PC-3 (cell line): ENCODE results near the gene GPR152. TPM values are rescaled to one million over a fixed set of nuclear protein-coding genes. Genes with fewer than 3 reads are reported as not detected.

Experiments
- ATAC-seq: fragments of 200-7000 bp; cut with Tn5 transposase; 2 replicates; pipeline ENCODE4 v1.9.1; 2020; ENCODE audit warnings: mild to moderate bottlenecking, moderate library complexity
- BruUV-seq: library from RNA; stranded (reverse); fragments of 400-500 nt; replicated peaks from 2 replicates; lab custom pipeline; 2021; lab: Mats Ljungman, UMichigan
- CTCF ChIA-PET: fragments of 300-600 bp; sonication (Branson Sonifier 250); formaldehyde crosslinking; loops from one replicate; lab custom pipeline; 2022; ENCODE audit warnings: antibody characterized with exemption; lab: Charles Lee
- POLR2A ChIA-PET: fragments of 300-600 bp; sonication (Branson Sonifier 250); formaldehyde crosslinking; loops from one replicate; lab custom pipeline; 2022; ENCODE audit warnings: antibody characterized with exemption; ENCODE audit not compliant: unreplicated experiment; lab: Charles Lee
- DNase-seq: peaks from one replicate; pipeline ENCODE4 v3.0.0-alpha.2; 2015
- H2AFZ ChIP-seq: fragments of 300-600 bp; sonication (generic); 2 replicates; pipeline ENCODE4 v1.6.0; 2016; ENCODE audit warnings: antibody characterized with exemption, low read length
- H3F3A ChIP-seq: fragments of 300-600 bp; sonication (generic); one replicate; pipeline ENCODE4 v1.6.0; 2017; ENCODE audit warnings: antibody characterized with exemption, low read length, control low read depth, mild to moderate bottlenecking; ENCODE audit not compliant: unreplicated experiment
- H3K27ac ChIP-seq: fragments of 300-600 bp; sonication (generic); 2 replicates; pipeline ENCODE4 v1.5.1; 2016; ENCODE audit warnings: mild to moderate bottlenecking, low read length
- H3K27me3 ChIP-seq: fragments of 300-600 bp; sonication (generic); 2 replicates; pipeline ENCODE4 v1.6.1; 2016; ENCODE audit warnings: low read length, mixed read lengths
- H3K36me3 ChIP-seq: fragments of 300-600 bp; sonication (generic); 2 replicates; pipeline ENCODE4 v1.6.1; 2016; ENCODE audit warnings: low read depth, mixed run types, low read length, mixed read lengths
- H3K4me1 ChIP-seq: fragments of 300-600 bp; sonication (generic); 2 replicates; pipeline ENCODE4 v1.5.1; 2016; ENCODE audit warnings: low read length; ENCODE audit not compliant: insufficient read depth
- H3K4me2 ChIP-seq: fragments of 300-600 bp; sonication (generic); 2 replicates; pipeline ENCODE4 v1.6.0; 2016; ENCODE audit warnings: low read length
- H3K4me3 ChIP-seq: fragments of 300-600 bp; sonication (generic); 2 replicates; pipeline ENCODE4 v1.5.1; 2016; ENCODE audit warnings: mild to moderate bottlenecking, low read length, mixed read lengths
- H3K79me2 ChIP-seq: fragments of 300-600 bp; sonication (generic); 2 replicates; pipeline ENCODE4 v1.6.1; 2017; ENCODE audit warnings: low read length, mixed read lengths
- H3K9ac ChIP-seq: fragments of 300-600 bp; sonication (generic); 2 replicates; pipeline ENCODE4 v1.6.0; 2016; ENCODE audit warnings: mild to moderate bottlenecking, low read length
- H3K9me2 ChIP-seq: fragments of 300-600 bp; sonication (generic); replicated peaks from 2 replicates; pipeline ENCODE4 v1.6.1; 2016; ENCODE audit warnings: mixed run types, low read length, mixed read lengths
- H3K9me3 ChIP-seq: fragments of 300-600 bp; sonication (generic); 2 replicates; pipeline ENCODE4 v1.6.1; 2016; ENCODE audit warnings: low read length, mixed read lengths
- H4K20me1 ChIP-seq: fragments of 300-600 bp; sonication (generic); 2 replicates; pipeline ENCODE4 v1.6.1; 2016; ENCODE audit warnings: low read length, mixed read lengths
- EZH2 ChIP-seq: fragments of 300-600 bp; sonication (generic); IDR thresholded peaks from one replicate; pipeline ENCODE4 v1.6.1; 2017; ENCODE audit warnings: antibody characterized with exemption, mild to moderate bottlenecking, low read length; ENCODE audit not compliant: unreplicated experiment
- EZH2phosphoT487 ChIP-seq: fragments of 300-600 bp; sonication (generic); IDR thresholded peaks from 2 replicates; pipeline ENCODE4 v1.6.1; 2018; ENCODE audit warnings: mild to moderate bottlenecking, antibody characterized with exemption, low read length, borderline replicate concordance
- intact Hi-C: fragments of 100-400 bp; cut with micrococcal nuclease; formaldehyde crosslinking; loops from 2 replicates; pipeline ENCODE4 v1.9.0; 2023
- total RNA-seq: library from RNA; depleted of rRNA; stranded (reverse); fragments of >200 nt; gene quantifications from 2 replicates; pipeline ENCODE4 v1.2.3, GENCODE V29; 2014
- TF ChIP-seq, protein P1 (sequence below): fragments of 300-600 bp; sonication (generic); conservative IDR thresholded peaks from 2 replicates; pipeline ENCODE4 v1.5.1; 2017; ENCODE audit warnings: antibody characterized with exemption, low read depth, mild to moderate bottlenecking, low read length

The GPR152 gene
- total RNA-seq, 1 experiment from 2014 or later: not detected

DNA sequence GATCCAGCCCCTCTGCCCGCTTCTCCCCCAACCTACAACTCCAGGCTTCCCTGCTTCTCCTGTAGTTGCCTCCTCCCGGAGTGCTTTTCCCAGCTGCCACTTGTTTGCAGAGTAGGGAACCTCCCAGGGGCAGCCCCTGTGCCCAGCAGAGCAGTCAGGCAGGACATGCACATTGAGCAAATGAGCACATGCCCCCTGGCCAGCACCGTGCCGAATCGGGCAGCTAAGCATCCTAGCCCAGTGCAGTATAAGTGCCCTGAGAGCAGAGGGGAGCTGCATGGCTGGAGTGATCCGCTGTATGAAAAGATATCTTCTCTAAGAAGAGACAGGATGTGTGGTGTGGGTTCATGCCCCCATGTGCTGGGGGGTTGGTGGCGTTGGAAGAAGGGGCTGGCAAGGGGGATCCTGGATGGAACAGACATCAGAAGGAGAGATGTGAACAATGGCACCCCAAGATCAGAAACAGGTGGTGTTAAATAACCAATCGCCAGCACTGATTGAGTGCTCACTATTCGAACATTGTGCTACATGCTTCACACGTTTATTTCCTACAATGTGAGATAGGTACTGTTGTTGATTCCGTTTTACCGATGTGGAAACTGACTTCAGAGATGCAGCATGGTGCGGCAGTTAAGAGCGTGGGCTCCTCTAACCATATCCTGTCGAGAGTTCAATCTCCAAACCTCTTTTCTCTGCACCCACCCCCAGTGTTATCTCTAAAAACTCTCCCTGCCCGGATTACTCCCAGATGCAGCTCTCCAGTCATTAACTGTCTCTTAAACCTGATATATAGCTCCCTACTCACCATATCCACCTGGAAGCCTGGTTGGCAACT lies 31.5 kb upstream of the GPR152 start:
- intact Hi-C loops: loop anchor here (2.0 kb wide), 1 partner anchor 21 kb away; the partner anchor contains the start of gene PITPNM1
- H3K4me1 ChIP-seq: peaks cover 15% of the 10 kb centered on the region

DNA sequence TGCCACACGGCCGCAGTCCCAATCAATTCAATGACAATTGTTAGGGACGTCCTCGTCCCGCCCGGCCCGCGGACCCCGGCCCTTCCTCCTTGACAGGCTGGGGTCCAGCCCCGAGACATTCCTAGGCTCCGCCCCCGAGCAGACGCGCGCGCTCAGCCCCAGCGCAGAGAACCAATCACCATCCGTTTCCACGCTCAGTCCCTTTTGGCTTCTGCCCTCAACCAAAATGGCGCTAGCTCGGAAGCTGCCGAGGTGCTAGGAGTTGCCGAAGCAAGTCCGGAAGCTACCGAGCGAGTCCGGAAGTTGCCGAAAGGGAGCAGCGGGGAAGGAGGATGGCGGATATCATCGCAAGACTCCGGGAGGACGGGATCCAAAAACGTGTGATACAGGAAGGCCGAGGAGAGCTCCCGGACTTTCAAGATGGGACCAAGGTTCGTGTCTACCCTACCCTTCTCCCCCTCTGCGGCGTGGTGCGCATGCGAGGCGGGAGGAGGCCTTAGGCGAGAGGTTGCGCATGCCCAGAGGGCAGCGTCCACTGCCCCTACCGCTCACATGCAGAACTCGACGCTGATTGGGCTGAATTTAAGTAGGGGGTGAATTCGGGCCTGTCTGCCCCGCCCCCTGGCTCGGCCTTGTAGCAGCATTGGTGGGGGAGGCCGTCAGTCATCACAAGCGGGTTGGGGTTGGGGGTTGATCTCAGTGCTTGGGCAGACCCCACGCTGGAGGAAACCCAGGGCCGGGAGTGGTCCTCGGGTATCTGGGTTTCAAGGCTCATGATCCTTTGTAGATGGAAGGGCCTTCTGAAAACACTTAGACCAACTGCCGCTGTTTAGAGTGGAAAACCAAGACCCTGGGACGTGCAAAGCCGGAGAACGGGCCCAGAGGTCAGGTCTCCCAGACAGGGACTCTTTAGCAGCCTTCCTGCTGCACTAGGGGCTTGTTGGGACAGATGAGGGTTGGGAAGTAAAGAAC lies 30.6 kb upstream of the GPR152 start, which contains the start of gene AIP:
Gene AIP (plus strand): TSS at position 200 of the 972 bp plus-strand sequence. CDS start 133 bp downstream, at position 333.
- TSS peak; percentile 78 for BruUV-seq
- Histone ChIP-seq H3K4me1 (peaks cover 15% of the 10 kb centered on the region), H3K79me2 (peaks cover 23% of the 10 kb centered on the region), H3K4me2 (peak within 1 kb of the TSS; percentile 90), H3K9me2 (no peaks in the 10 kb centered on the region), H3K9me3 (no peaks in the 10 kb centered on the region), H3K27me3 (no peaks in the 10 kb centered on the region), H3K4me3 (peak within 1 kb of the TSS; percentile 73), H3K9ac (peak within 1 kb of the TSS; percentile 73), H3K36me3 (no peaks in the 10 kb centered on the region; the same call in 1 of the 2 replicates), H3F3A (no peaks in the 10 kb centered on the region), H4K20me1 (no peaks in the 10 kb centered on the region), H3K27ac (no peak within 1 kb of the TSS; the same call in 1 of the 2 replicates), H2AFZ (peak within 1 kb of the TSS; percentile 82)
- POLR2A ChIA-PET: no interaction called here
- CTCF ChIA-PET: interaction anchor here (0.6 kb wide), 1 partner anchor 108 kb away, joined by 7 read pairs; no protein-coding TSS in a partner anchor
- intact Hi-C loops: loop anchor here (2.0 kb wide), 1 partner anchor 22 kb away; the partner anchor contains the start of gene PITPNM1
- DNase-seq (peak; percentile 100), ATAC-seq (peak; percentile 99)
- TF ChIP-seq EZH2: no peak
- TF ChIP-seq, protein P1, sequence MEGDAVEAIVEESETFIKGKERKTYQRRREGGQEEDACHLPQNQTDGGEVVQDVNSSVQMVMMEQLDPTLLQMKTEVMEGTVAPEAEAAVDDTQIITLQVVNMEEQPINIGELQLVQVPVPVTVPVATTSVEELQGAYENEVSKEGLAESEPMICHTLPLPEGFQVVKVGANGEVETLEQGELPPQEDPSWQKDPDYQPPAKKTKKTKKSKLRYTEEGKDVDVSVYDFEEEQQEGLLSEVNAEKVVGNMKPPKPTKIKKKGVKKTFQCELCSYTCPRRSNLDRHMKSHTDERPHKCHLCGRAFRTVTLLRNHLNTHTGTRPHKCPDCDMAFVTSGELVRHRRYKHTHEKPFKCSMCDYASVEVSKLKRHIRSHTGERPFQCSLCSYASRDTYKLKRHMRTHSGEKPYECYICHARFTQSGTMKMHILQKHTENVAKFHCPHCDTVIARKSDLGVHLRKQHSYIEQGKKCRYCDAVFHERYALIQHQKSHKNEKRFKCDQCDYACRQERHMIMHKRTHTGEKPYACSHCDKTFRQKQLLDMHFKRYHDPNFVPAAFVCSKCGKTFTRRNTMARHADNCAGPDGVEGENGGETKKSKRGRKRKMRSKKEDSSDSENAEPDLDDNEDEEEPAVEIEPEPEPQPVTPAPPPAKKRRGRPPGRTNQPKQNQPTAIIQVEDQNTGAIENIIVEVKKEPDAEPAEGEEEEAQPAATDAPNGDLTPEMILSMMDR: no peak
- no peak for TF ChIP-seq EZH2phosphoT487

More for the DNA sequence above, 31.5 kb upstream of the GPR152 start:
- Histone ChIP-seq H3K36me3 (no peaks in the 10 kb centered on the region; the same call in 1 of the 2 replicates), H2AFZ (no peak overlapping the region), H3K9me3 (no peaks in the 10 kb centered on the region), H4K20me1 (no peaks in the 10 kb centered on the region), H3K27ac (no peak overlapping the region), H3K4me3 (peak overlapping the region; percentile 73), H3K9me2 (no peaks in the 10 kb centered on the region), H3K79me2 (peaks cover 23% of the 10 kb centered on the region), H3K4me2 (peak overlapping the region; percentile 90), H3K27me3 (no peaks in the 10 kb centered on the region), H3K9ac (peak overlapping the region; percentile 73), H3F3A (no peaks in the 10 kb centered on the region)
- ChIA-PET CTCF (no interaction called here), POLR2A (no interaction called here)
- ATAC-seq (no peak), DNase-seq (no peak)
- BruUV-seq: no TSS peak
- TF ChIP-seq, protein P1: no peak
- TF ChIP-seq EZH2: no peak
- no peak for TF ChIP-seq EZH2phosphoT487
